Fibroblast of mammary gland (primary cell): ENCODE data around the gene RNASEL.
A peak's percentile ranks its signal among the peaks of the same experiment; 100 is the strongest.

Experiments used
- DNase-seq: peaks from one replicate; pipeline ENCODE4 v3.0.0-alpha.2; 2010; ENCODE audit warnings: low read depth
- H3K4me3 ChIP-seq: 2 replicates; pipeline ENCODE4 v1.5.1; 2011; ENCODE audit warnings: low read depth, mild to moderate bottlenecking, low read length, moderate library complexity; ENCODE audit not compliant: control insufficient read depth
- TF ChIP-seq, protein P1 (sequence below): conservative IDR thresholded peaks from 2 replicates; pipeline ENCODE4 v1.5.1; 2011; ENCODE audit warnings: low read depth, low read length, inconsistent platforms; ENCODE audit not compliant: control insufficient read depth, insufficient read depth

RNASEL gene

DNA sequence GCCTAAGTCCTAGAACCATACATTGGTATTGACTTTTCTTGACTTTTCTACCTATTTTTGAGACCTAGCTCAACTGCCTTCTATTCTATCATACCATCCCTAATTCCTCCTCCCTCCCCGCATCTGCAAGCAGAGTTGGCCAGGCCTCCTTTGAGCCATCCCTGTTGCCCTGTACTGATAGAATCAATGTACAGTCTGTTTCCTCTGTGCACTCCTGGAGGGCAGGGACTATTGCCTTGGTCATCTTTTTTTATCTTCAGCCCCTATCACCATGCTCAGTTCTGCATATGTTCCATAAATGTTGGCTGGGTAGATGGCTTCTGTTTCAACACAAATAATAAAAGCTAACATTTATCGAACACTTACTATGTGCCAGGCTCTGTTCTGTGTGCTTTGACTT lies 19.2 kb upstream of the RNASEL start:
- TF ChIP-seq, protein P1, sequence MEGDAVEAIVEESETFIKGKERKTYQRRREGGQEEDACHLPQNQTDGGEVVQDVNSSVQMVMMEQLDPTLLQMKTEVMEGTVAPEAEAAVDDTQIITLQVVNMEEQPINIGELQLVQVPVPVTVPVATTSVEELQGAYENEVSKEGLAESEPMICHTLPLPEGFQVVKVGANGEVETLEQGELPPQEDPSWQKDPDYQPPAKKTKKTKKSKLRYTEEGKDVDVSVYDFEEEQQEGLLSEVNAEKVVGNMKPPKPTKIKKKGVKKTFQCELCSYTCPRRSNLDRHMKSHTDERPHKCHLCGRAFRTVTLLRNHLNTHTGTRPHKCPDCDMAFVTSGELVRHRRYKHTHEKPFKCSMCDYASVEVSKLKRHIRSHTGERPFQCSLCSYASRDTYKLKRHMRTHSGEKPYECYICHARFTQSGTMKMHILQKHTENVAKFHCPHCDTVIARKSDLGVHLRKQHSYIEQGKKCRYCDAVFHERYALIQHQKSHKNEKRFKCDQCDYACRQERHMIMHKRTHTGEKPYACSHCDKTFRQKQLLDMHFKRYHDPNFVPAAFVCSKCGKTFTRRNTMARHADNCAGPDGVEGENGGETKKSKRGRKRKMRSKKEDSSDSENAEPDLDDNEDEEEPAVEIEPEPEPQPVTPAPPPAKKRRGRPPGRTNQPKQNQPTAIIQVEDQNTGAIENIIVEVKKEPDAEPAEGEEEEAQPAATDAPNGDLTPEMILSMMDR, result no peak
- H3K4me3 ChIP-seq, result no peak overlapping the region
- no peak for DNase-seq

DNA sequence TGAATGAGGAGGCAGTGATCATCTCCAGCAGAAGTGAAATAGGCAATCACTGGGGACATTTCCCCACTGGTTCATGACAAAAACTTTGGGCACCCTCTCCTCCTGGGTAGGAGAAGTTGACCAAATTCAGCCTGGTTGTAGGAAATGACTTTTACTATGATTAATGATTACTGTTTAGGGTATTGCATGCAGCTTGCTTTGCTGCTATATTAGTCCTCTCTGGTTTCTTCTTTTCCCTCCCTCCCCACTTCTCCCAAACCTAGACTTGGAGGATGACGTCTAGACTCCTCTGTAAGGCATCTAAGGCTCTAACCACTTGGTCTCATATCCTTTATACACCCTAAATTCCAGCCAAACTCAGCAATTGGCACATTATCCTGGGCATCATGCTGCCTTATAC lies 18.5 kb upstream of the RNASEL start:
- TF ChIP-seq, protein P1, result no peak
- no peak for DNase-seq
- H3K4me3 ChIP-seq, result no peak overlapping the region

DNA sequence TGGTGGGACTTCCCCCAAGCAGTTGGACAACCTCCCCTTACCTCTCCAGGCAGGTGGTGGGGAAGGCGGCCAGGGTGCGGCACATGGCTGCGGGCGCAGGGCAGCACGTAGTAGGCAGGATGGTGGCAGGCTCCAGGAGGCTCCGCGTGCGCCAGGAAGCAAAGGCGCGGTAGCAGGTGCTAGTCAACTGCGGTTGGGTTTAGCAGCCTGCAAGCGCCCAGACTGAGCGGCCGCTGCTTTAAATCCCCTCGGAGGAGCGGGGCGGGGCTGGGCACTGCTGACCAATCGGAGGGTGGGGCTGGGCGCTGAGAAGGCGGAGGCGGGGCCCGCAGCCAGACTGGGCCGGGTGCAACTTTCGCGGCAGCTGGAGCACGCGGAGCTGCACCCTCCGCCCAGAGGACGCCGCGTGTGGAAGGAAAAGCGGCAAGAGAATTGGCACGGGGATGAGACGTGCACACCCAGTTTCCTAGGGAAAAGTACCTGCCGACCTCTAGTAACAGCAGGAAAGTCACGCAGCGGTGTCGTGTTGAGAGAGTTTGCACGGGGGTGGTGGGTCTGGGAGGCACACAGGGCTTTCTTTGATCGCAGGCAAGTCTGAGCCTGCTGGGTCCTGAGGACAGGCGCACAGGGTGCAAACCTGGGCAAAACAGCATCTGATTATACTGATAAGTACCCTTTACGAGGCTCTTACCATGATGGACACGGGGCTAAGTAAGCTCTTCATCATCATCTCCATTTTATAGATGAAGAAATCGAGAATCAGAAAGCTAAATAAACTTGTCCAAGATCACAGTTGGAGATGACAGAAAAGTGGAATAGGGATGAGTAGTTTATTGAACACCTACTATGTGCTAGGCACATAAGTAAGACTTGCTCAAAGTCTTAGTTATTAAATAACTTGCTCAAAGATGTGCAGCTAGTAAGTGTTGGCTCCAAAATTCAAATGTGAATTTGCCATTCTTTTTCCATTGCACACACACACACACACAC lies 15.4 kb upstream of the RNASEL start, which contains the start of gene RGS16:
Gene RGS16, minus strand, starts transcription at position 215 of the 990 bp plus-strand sequence. Its CDS starts 130 bp downstream, at position 85.
- H3K4me3 ChIP-seq, result peak within 1 kb of the TSS; percentile 50
- peak; percentile 71 for DNase-seq
- TF ChIP-seq, protein P1, result no peak

DNA sequence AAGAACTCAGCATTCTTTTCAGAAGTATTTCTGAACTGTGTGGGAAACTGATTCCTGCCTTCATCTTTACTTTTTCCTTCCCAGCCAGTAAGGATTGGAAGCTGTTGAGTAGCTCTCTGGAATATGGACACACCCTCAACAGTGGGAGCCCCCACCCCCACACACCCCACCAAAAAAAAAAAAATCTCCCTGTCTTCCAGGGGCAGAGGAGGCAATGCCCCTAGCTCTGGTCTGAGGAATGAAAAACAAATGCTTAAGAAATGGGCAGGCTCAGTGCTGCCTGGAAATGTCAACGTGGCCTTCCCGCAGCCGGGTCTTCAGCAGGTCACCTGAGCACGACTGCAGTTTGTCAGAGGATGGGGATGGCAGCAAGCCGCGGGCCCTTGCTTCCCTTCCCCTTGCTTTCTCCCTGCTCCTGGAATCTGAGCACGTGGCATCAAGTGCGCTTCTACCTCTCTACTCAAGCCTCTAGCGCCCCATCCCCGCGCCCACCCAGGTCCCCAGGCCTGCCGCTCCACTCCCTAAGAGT lies 14.7 kb upstream of the RNASEL start:
- peak overlapping the region; percentile 50 for H3K4me3 ChIP-seq
- TF ChIP-seq, protein P1, result no peak

DNA sequence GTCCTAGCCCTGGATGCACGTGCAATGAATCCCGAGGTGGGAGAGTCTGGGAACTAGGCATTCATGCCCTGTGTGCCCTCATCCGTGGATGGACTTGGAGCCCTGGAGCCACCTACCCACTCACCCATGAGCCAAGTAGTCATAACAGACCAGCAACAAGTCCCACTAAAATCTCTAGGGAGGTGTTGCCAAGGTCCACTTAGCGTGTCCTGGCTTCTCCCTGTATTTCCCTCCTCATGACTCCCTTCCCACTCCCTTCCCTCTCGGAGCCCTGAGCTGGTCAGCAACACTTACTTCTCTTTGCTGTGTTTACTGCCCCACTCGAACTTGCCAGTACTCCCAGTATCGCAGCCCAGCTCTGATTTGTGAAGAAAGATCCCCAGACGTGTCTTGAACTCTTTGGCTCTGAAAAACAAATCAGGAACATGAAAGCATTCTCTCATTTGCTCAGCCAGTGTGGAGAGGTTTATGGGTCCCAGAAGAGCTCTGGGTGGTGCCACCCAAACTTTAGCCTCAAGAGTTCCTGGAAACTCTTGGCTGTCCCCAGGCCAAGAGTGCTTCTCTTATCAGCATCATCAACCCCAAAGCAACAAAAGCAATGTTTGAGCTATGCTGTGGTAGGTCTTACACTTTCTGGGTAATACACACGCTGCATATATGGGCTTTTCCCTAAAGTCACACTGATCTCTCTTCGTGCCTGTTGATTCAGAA lies 14.0 kb upstream of the RNASEL start:
- DNase-seq, result no peak
- TF ChIP-seq, protein P1, result no peak
- H3K4me3 ChIP-seq, result no peak overlapping the region

More for the DNA sequence above, 14.7 kb upstream of the RNASEL start:
- DNase-seq, result no peak

DNA sequence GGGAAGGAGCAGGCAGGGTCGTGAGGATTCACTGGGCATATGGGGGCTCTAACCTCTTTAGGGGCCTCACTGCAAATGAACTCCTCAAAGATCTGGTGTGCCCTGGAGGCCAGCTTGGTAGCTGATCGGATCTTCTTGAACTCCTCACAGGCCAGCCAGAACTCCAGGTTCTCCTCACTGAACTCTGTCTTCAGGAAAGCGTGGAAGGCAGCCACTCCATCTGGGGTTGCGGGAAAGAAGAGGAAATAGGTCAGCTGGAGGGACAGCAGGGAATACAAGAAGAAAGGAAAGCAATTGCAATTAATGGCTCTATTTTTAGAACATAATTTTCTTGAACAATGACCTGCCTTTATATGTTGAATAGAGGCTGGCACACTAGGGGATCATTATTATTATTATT lies 12.9 kb upstream of the RNASEL start:
- TF ChIP-seq, protein P1, result no peak

More for the DNA sequence above, 12.9 kb upstream of the RNASEL start:
- H3K4me3 ChIP-seq, result no peak overlapping the region
- DNase-seq, result no peak
